Epithelial cell of esophagus (primary cell): ENCODE data around the gene TSFM.
"Not testable (repeated sequence)": the region's sequence is repeated elsewhere in the genome, so short reads cannot be mapped to it uniquely, and the experiment has no call there.

Experiments
- DNase-seq: peaks from one replicate; pipeline ENCODE4 v3.0.0; 2010; ENCODE audit warnings: low read depth
- H3K4me3 ChIP-seq: 2 replicates; pipeline ENCODE4 v1.5.1; 2011; ENCODE audit warnings: mild to moderate bottlenecking, low read length, control low read depth
- TF ChIP-seq, protein P1 (sequence below): IDR thresholded peaks from 2 replicates; pipeline ENCODE4 v1.5.1; 2011; ENCODE audit warnings: low read depth, mild to moderate bottlenecking, low read length, control low read depth, inconsistent platforms; ENCODE audit not compliant: insufficient read depth; ENCODE audit errors: missing control alignments

Gene TSFM

DNA sequence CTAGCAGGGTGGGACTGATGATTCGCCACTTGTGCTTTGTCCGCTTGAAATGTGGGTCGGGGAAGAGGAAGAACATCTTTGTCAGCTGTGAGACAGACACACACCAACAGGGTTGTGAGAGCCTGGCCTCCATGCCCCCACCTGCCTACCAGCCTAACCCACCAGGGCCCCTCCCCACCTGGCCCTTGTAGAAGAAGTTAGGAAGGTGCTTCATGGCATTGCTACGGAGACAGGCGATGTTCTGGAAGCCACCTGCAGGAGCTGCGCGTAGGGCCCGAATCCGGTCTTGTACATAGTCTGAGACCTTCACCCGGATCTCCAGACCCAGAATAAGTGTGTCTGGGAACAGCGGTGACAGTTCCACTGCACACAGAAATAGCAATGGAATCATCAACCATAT is 13.0 kb upstream of the TSFM start:
- TF ChIP-seq, protein P1, sequence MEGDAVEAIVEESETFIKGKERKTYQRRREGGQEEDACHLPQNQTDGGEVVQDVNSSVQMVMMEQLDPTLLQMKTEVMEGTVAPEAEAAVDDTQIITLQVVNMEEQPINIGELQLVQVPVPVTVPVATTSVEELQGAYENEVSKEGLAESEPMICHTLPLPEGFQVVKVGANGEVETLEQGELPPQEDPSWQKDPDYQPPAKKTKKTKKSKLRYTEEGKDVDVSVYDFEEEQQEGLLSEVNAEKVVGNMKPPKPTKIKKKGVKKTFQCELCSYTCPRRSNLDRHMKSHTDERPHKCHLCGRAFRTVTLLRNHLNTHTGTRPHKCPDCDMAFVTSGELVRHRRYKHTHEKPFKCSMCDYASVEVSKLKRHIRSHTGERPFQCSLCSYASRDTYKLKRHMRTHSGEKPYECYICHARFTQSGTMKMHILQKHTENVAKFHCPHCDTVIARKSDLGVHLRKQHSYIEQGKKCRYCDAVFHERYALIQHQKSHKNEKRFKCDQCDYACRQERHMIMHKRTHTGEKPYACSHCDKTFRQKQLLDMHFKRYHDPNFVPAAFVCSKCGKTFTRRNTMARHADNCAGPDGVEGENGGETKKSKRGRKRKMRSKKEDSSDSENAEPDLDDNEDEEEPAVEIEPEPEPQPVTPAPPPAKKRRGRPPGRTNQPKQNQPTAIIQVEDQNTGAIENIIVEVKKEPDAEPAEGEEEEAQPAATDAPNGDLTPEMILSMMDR = no peak
- H3K4me3 ChIP-seq = no peak overlapping the region
- no peak for DNase-seq

DNA sequence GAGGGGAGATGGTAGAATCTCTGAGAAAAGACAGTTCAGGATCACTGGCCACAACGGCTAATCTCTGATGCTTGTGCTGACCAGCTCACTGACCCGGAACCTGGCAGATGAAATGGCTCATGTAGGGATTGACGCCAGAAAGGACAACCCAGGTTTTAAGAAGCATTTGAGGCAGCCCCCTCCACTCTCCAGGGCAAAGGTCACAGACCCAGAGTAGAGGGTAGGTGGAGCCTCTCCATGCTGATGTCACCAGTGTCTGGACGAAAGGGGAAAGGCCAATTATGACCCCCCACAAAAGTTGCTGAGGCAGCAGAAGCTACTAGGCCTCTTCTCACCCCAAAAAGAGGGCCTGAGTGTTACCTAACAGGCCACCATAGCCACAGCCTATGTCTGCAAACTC is 11.9 kb upstream of the TSFM start:
- no peak overlapping the region for H3K4me3 ChIP-seq
- no peak for DNase-seq
- TF ChIP-seq, protein P1 = no peak

DNA sequence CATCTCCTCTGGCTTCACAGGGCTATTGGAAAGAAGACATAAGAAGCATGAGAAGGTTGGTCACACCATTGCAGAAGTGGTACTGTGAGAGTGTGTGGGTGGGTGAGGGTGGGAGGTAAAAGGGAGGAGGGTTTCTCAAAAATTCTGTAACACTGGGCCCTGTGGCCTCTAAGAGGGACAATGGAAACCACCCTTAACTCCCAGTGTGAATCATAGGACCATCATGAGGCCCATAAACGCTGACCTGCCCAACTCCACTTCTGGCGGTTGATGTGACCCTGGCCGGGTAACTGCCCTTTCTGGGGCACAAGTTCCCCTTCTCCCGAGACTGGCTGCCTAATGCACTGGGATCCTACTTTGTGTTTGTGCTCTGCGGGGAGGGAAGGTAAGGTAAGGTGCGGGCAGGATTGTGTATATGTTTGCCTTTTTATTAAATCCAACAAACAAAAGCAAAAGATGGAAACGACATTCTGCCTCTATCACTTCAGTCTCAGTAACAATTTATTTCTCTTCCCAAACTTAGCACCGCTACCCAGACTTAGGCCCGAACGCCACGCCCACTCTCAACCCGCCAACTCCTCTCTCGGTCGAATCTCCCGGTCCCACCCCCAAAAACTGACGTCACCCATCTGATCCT is 11.2 kb upstream of the TSFM start:
- TF ChIP-seq, protein P1 = no peak
- H3K4me3 ChIP-seq = peak overlapping the region; percentile 83
- peak; percentile 95 for DNase-seq

DNA sequence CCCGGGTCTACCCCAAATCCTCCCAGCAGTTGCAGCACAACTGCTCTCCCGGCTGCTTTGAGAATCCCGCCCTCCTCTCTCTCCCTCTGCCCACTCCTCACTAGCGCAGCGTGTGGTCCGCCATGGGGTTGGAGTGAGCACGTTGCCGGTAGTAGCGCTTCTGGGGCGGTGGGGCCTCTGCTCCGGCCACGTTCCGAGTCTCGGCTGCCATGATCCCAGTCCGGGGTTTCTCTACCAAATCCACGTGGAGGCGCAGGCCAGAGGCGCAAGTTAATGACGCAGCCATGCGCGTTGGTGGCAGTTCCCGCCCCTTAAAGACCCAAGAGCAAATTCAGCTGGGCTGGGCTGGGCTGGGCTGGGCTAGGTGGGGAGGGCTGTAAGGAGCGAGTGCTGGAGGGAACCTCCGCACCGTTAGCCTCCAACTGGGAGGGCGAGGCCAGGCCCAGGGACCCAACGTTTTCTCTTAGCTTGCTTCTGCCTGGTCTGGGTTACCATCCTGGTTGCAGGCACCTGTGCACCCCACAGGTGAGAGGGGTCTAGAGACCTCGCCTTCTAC is 10.6 kb upstream of the TSFM start, which contains the start of gene METTL1:
METTL1 (minus strand) TSS at position 233 of the 556 bp plus-strand sequence; CDS start at position 211, 22 bp downstream.
- H3K4me3 ChIP-seq = peak within 1 kb of the TSS; percentile 83
- DNase-seq = peak; percentile 98
- TF ChIP-seq, protein P1 = peak; percentile 2

DNA sequence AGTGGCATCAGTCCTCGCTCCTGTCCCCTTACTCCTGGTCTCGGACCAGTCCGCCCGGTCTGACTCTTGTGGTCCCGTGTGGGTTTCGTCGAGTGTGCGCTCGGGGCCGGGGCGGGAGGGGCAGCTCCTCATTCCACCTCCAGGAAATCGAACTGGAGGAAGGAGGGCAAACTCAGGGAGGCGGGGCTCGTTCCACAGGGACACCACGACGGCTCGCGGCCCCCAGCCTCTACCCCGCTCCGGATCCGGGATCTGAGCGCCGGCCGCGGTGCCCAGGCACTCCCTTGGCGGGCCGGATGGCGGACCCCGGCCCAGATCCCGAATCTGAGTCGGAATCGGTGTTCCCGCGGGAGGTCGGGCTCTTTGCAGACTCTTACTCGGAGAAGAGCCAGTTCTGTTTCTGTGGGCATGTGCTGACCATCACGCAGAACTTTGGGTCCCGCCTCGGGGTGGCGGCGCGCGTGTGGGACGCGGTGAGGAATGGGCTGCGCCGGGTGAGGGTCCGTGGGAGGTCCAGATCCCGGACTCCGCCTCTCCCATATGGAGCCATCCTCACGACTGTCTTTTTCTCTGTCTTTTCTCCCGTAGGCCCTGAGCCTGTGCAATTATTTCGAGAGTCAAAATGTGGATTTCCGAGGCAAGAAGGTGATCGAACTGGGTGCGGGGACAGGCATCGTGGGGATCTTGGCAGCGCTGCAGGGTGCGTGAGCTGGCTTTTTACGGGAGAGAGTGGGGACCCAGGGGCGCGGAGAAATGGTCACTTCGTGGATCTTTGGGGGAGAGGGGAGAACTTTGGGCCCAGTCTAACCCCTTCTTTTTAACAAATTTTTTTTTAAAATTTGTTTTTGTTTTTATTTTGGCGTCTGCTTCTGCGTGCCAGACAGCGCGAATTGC is 9.9 kb upstream of the TSFM start, which contains the start of gene EEF1AKMT3:
EEF1AKMT3 (plus strand) TSS at position 186 of the 894 bp plus-strand sequence; CDS start at position 297, 111 bp downstream.
- DNase-seq = peak; percentile 64
- TF ChIP-seq, protein P1 = no peak
- H3K4me3 ChIP-seq = peak within 1 kb of the TSS; percentile 83

DNA sequence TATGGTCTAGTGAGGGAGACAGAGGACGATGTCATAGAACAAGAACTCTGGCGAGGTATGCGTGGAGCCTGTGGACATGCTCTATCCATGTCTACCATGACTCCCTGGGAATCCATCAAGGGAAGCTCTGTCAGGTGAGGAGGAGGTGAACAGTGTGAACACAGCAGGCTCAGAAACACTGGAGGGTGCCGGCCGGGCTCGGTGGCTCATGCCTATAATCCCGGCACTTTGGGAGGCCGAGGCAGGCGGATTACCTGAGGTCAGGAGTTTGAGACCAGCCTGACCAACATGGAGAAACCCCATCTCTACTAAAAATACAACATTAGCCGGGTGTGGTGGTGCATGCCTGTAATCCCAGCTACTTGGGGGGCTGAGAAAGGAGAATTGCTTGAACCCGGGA is 8.0 kb upstream of the TSFM start:
- not testable (repeated sequence) for DNase-seq, H3K4me3 ChIP-seq

DNA sequence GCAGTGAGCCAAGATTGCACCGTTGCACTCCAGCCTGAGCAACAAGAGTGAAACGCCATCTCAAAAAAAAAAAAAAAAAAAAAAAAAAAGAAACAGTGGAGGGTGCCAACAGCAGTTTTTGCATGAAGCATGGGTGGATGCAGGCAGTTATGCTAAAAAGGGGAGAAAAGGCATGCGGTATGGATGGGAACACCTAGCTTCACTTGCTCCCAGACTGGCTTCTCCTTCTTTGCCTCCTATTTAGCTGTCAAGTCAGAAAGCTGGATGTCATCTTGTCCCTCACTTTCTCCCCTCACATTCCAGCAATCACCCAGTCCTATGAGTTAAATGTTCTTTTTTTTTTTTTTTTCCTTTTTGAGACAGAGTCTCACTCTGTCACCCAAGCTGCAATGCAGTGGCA is 7.5 kb upstream of the TSFM start:
- DNase-seq = no peak
- TF ChIP-seq, protein P1 = no peak
- no peak overlapping the region for H3K4me3 ChIP-seq
